Measurements from ENCODE around the gene ARHGAP27. TPM values are rescaled to one million over a fixed set of nuclear protein-coding genes. Genes with fewer than 3 reads are reported as not detected.

ARHGAP27 gene
- polyA plus RNA-seq, 1 donor (not counting 4 experiments of a cell fraction or from before 2014, with no cell fraction given) = 14.4 TPM

DNA sequence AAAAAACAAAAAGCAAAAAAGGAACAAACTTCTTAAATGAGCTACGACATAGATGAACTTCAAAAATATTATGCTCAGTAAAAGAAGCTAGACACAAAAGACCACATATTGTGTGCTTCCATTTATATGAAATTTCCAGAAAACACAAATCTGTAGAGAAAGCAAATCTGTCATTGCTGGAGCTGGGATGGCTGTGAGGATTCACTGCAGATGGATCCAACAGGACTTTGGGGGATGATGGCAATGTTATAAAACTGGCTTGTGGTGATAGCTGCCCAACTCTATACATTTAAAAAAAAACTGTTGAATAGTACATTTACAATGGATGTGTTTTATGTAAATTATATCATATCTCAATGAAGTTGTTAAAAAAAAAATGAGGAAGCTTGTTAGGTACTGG is 63.2 kb downstream of the ARHGAP27 start:
- no peaks in the 10 kb centered on the region for H3K36me3 ChIP-seq (ENCODE audit: control insufficient read depth in 2 of 2, extremely low read depth in 1 of 2, insufficient read depth in 2 of 2, low read length in 2 of 2)
- no peaks in the 10 kb centered on the region for H3K27me3 ChIP-seq (ENCODE audit: control insufficient read depth, extremely low read depth, insufficient read depth, low read length)
- H3K79me2 ChIP-seq (ENCODE audit: control insufficient read depth, insufficient read depth, low read length) = no peaks in the 10 kb centered on the region
- dilution Hi-C loops (cut with MboI; ENCODE audit: extremely low pct_ligation_motif_present, low sequenced_read_pairs) = no loop called here
- H2AFZ ChIP-seq (ENCODE audit: control insufficient read depth, low read length) = no peak overlapping the region
- H3K27ac ChIP-seq (ENCODE audit: control insufficient read depth, insufficient read depth, low read length) = no peak overlapping the region
- H3K4me2 ChIP-seq (ENCODE audit: control insufficient read depth, extremely low read depth, insufficient read depth, low read depth, low read length) = no peak overlapping the region
- H3K9me1 ChIP-seq (ENCODE audit: control insufficient read depth, extremely low read depth, insufficient read depth, low read length) = no peaks in the 10 kb centered on the region
- DNase-seq (ENCODE audit: low read depth, low spot score) (no peak), FAIRE-seq (no peak)
- no peaks in the 10 kb centered on the region for H3K9me3 ChIP-seq (ENCODE audit: control insufficient read depth, low read depth, low read length)
- H4K20me1 ChIP-seq (ENCODE audit: control insufficient read depth, extremely low read depth, insufficient read depth, low read length) = no peaks in the 10 kb centered on the region
- no peak overlapping the region for H3K4me3 ChIP-seq (ENCODE audit: control insufficient read depth in 2 of 3, extremely low read depth in 1 of 3, insufficient read depth in 2 of 3, low read depth in 1 of 3, low read length in 3 of 3)
- TF ChIP-seq, protein P1, sequence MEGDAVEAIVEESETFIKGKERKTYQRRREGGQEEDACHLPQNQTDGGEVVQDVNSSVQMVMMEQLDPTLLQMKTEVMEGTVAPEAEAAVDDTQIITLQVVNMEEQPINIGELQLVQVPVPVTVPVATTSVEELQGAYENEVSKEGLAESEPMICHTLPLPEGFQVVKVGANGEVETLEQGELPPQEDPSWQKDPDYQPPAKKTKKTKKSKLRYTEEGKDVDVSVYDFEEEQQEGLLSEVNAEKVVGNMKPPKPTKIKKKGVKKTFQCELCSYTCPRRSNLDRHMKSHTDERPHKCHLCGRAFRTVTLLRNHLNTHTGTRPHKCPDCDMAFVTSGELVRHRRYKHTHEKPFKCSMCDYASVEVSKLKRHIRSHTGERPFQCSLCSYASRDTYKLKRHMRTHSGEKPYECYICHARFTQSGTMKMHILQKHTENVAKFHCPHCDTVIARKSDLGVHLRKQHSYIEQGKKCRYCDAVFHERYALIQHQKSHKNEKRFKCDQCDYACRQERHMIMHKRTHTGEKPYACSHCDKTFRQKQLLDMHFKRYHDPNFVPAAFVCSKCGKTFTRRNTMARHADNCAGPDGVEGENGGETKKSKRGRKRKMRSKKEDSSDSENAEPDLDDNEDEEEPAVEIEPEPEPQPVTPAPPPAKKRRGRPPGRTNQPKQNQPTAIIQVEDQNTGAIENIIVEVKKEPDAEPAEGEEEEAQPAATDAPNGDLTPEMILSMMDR (optimal IDR thresholded peaks at IDR 0.05 in 1 of 3, IDR thresholded peaks at IDR 0.05 in 1 of 3, conservative IDR thresholded peaks at IDR 0.05 in 1 of 3; ENCODE audit: extremely low read depth in 1 of 3, insufficient read depth in 2 of 3, low read length in 3 of 3) = no peak
- no peak for TF ChIP-seq EZH2 (IDR thresholded peaks at IDR 0.05; ENCODE audit: low read length)
- H3K9ac ChIP-seq (ENCODE audit: control insufficient read depth, extremely low read depth, insufficient read depth, low read length) = no peak overlapping the region
- H3K4me1 ChIP-seq (ENCODE audit: control insufficient read depth, extremely low read depth, insufficient read depth, low read length) = peaks cover 35% of the 10 kb centered on the region

DNA sequence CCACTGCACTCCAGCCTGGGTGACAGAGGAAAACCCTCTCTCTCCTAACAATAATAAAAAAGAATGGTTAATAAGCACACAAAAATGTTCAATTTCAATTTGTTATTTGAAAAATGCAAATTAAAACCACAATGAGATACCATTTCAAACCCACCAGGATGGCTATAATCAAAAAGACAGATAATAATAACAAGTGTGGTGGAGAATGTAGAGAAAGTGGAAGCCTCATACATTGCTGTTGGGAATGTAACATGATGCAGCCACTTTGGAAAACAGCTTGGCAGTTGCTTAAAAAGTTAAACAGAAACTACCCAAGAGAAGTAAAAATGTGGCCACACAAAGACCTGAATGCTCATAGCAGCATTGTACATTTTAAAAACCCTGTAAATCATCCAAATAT is 64.0 kb downstream of the ARHGAP27 start:
- Histone ChIP-seq H3K9ac (ENCODE audit: control insufficient read depth, extremely low read depth, insufficient read depth, low read length) (no peak overlapping the region), H3K4me2 (ENCODE audit: control insufficient read depth, extremely low read depth, insufficient read depth, low read depth, low read length) (no peak overlapping the region), H3K9me1 (ENCODE audit: control insufficient read depth, extremely low read depth, insufficient read depth, low read length) (no peaks in the 10 kb centered on the region), H3K9me3 (ENCODE audit: control insufficient read depth, low read depth, low read length) (no peaks in the 10 kb centered on the region), H3K36me3 (ENCODE audit: control insufficient read depth in 2 of 2, extremely low read depth in 1 of 2, insufficient read depth in 2 of 2, low read length in 2 of 2) (no peaks in the 10 kb centered on the region), H4K20me1 (ENCODE audit: control insufficient read depth, extremely low read depth, insufficient read depth, low read length) (no peaks in the 10 kb centered on the region), H3K4me1 (ENCODE audit: control insufficient read depth, extremely low read depth, insufficient read depth, low read length) (peaks cover 27% of the 10 kb centered on the region), H3K27me3 (ENCODE audit: control insufficient read depth, extremely low read depth, insufficient read depth, low read length) (no peaks in the 10 kb centered on the region), H3K27ac (ENCODE audit: control insufficient read depth, insufficient read depth, low read length) (no peak overlapping the region), H3K79me2 (ENCODE audit: control insufficient read depth, insufficient read depth, low read length) (no peaks in the 10 kb centered on the region), H3K4me3 (ENCODE audit: control insufficient read depth in 2 of 3, extremely low read depth in 1 of 3, insufficient read depth in 2 of 3, low read depth in 1 of 3, low read length in 3 of 3) (no peak overlapping the region), H2AFZ (ENCODE audit: control insufficient read depth, low read length) (no peak overlapping the region)
- dilution Hi-C loops (cut with MboI; ENCODE audit: extremely low pct_ligation_motif_present, low sequenced_read_pairs) = no loop called here
- DNase-seq (ENCODE audit: low read depth, low spot score) = no peak
- TF ChIP-seq EZH2 (IDR thresholded peaks at IDR 0.05; ENCODE audit: low read length) = no peak
- TF ChIP-seq, protein P1 (optimal IDR thresholded peaks at IDR 0.05 in 1 of 3, IDR thresholded peaks at IDR 0.05 in 1 of 3, conservative IDR thresholded peaks at IDR 0.05 in 1 of 3; ENCODE audit: extremely low read depth in 1 of 3, insufficient read depth in 2 of 3, low read length in 3 of 3) = no peak
- FAIRE-seq = no peak
